Left renal cortex interstitium (tissue), 4 donors: Measurements from ENCODE around the gene PLEKHG2. TPM values are rescaled to one million over a fixed set of nuclear protein-coding genes. Genes with fewer than 3 reads are reported as not detected.

Source experiments
- DNase-seq, 4 donors: peaks; one replicate each; pipeline ENCODE4 v3.0.0-alpha.2; 2013; ENCODE audit warnings: low read depth in 4 of 4, low spot score in 2 of 4, missing footprints in 1 of 4
- polyA plus RNA-seq, 4 donors: library from polyadenylated mRNA; unstranded; fragments of 120-200 nt; gene quantifications; one replicate each; pipeline ENCODE4 v1.2.1, GENCODE V29; 2013; ENCODE audit not compliant: insufficient read length in 4 of 4

Gene PLEKHG2
- polyA plus RNA-seq, 4 donors: 56.7 to 139 (median 101) TPM

DNA sequence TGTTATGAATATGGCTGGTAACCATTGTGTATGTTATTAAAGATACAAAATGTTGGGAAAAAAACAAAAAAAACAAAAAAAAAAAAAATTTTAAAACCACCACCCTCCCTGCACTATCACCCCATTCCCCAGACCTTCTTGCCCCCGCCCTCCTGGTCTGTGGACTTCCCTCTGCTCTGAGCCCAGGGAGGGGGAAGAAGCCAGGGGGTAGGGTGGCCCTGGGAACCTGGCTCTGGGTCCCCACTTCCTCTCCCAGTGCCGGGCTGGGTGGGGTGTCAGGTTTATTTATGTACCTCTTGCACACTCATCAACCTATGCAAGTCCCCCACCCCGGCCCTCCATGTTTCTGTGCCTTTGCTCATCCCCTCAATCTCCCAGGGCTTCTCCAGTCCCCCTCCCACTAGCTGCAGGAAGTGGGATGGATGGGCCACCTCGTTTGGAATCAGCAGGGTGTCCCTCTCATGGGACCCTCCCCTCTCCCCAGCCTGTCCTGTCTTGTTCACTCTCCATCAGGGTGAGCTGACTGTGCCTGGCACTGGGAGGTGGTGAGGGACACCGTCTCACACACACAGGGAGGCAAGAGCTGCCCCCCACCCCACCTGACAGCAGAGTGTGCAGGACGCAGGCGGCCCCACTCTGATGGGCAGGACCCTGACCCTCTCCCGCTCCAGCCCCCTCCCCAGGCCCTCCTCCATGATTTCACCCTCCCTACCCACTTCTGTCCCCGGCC, 27.5 kb upstream of the PLEKHG2 start:
- no peak for DNase-seq

- no peak for DNase-seq
Observed at GRCh38 chr19:39385629-39386411, 26.6 kb upstream of the PLEKHG2 start.

DNA sequence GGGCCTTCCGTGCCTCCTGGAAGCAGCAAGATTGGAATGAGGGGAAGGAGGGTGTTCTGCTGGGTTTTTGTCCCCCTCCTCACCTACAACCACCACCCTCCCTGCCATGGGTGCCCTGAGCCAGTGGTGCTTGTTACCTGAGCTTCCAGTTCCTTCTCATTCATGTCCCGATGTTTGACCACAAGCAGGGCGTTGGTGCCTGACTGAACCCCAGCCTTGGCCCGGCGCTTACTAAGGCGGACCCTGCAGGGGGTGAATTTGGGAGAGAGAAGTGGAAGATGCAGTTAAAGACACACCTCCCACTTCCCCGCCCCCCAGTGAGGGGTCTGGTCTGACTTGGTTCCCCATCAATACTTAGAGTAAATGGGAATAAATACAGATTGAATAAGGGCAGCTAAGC, 25.9 kb upstream of the PLEKHG2 start:
- DNase-seq: no peak

DNA sequence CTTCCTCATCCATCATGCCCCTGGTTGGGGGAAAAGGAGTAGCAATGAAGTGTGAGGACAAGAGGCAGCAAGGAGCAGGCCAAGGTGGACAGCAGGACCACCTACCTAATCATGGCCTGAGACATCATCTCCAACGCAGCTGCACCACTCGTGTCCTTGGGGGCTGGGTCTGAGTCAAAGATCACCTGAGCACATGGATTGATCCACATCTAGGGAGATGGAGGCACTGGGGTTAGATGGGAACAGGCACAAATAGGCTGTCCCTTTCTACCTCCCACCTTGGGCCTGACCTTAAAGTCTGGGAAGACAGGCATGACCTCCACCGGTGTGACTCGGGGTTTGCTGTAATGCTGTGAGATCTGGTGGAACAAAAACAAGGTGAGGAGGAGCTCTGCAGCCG, 23.8 kb upstream of the PLEKHG2 start:
- DNase-seq: no peak

- DNase-seq: no peak
Observed at GRCh38 chr19:39389631-39390414, 22.6 kb upstream of the PLEKHG2 start.

DNA sequence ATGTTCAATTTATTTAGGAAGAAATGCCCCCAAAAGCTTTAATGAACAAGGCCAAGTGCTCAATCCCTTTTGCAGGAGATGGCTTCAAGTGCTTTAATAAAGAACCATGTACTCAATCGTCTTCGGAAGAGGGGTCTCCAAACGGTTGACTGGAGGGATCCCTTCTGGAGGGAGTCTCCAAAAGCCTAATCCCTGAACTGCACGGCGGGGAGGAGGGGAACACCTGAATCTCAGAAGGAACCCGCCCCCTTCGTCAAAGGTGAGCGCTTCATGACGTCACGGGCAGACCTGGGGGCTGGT, 22.1 kb upstream of the PLEKHG2 start:
- DNase-seq: no peak

- peak in 3 of 4 donors; percentile 98 to 99 (median 99) for DNase-seq
Observed at GRCh38 chr19:39390751-39391437, 21.6 kb upstream of the PLEKHG2 start, which contains the start of the genes MED29 and PAF1. TSS of gene MED29 (plus strand) at chr19:39391378. CDS start at chr19:39391423, 45 bp downstream. TSS of gene PAF1 (minus strand) at chr19:39391106. CDS start at chr19:39390864, 242 bp downstream.

- no peak for DNase-seq
Observed at GRCh38 chr19:39397360-39398296, 14.8 kb upstream of the PLEKHG2 start.

GRCh38 chr19:39398297-39398864, 14.1 kb upstream of the PLEKHG2 start:
- DNase-seq: no peak

GRCh38 chr19:39399668-39400050, 12.8 kb upstream of the PLEKHG2 start:
- no peak for DNase-seq

DNA sequence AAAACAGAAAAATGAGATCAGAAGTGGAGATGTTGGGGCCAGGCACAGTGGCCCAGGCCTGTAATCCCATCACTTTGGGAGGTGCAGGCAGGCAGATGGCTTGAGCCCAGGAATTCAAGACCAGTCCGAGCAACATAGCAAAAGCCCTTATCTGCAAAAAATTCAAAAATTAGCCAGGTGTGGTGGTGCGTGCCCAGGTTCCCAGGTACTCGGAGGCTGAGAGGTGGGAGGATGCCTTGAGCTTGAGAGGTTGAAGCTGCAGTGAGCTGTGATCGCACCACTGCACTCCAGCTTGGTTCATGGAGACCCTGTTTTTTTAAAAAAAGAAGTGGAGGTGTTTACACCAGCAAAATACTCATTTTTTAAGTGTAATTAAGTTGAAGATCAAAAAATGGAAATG, 12.4 kb upstream of the PLEKHG2 start:
- no peak for DNase-seq

GRCh38 chr19:39401070-39401548, 11.4 kb upstream of the PLEKHG2 start:
- no peak for DNase-seq

- DNase-seq: no peak
Observed at GRCh38 chr19:39401549-39402345, 10.7 kb upstream of the PLEKHG2 start.

DNA sequence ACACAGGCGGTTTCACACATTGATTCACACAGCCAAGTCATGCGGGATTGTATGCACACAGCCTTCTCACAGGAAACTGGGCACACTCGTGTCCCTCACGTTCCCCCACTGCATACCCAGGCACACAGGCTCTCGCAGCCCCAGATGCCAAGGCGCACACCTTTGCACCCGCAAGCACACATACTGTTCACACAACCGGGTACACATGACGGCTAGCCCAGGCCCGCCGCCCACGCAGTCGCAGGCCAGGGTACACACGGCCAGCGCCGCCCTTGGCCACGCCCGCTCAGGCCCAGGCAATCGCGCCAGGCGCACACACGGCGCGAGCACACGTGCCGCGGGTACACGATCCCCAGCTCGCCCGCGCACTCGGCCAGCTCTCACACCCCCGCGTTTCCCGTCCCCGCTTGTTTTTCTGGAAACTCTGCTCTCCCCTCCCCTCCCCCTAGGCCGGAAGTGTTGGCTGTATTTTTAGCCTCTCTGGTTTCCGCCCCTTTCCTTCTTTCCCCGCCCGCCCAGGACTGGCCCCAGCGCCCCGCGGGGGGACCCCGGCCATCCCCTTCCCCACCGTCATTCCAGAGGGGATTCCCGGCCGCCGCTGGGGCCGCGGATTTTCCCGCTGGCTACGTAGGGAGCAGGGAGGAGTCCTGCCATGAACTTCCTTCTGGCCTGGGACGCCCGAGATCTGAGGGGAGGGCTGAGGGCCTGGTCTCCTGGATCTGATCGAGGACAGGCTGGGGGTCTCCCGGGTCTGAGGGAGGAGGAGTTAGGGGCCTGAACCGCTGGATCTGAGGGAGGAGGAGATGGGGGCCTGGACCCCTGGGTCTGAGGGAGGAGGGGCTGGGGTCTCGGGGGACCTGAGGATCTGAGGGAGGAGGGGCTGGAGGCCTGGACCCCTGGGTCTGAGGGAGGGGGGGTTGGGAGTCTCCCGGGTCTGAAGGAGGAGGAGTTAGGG, 9.8 kb upstream of the PLEKHG2 start:
- DNase-seq: peak in 3 of 4 donors; percentile 83 to 91 (median 84)

- DNase-seq: peak in 3 of 4 donors; percentile 79 to 84 (median 82)
Observed at GRCh38 chr19:39403331-39404312, 8.8 kb upstream of the PLEKHG2 start.
